Stomach smooth muscle (tissue), 2 donors: ENCODE measurements around the gene ALDH1A2.
A peak's percentile ranks its signal among the peaks of the same experiment; 100 is the strongest.

Experiments used
- H3K27ac ChIP-seq: one replicate; pipeline ENCODE4 v1.7.0; 2013; ENCODE audit warnings: mild to moderate bottlenecking, low read length, inconsistent platforms
- H3K27me3 ChIP-seq, 2 donors: one replicate each; pipeline ENCODE4 v1.7.0; 2013; ENCODE audit warnings: low read length in 2 of 2; ENCODE audit not compliant: insufficient read depth in 2 of 2, control insufficient read depth in 1 of 2
- H3K36me3 ChIP-seq, 2 donors: one replicate each; pipeline ENCODE4 v1.7.0; 2013; ENCODE audit warnings: low read length in 2 of 2; ENCODE audit not compliant: control insufficient read depth in 2 of 2, insufficient read depth in 2 of 2
- H3K4me1 ChIP-seq: one replicate; pipeline ENCODE4 v1.7.0; 2013; ENCODE audit warnings: low read length; ENCODE audit not compliant: control insufficient read depth, insufficient read depth
- H3K4me3 ChIP-seq, 2 donors: one replicate each; pipeline ENCODE4 v1.7.0; 2013; ENCODE audit warnings: low read length in 2 of 2
- H3K9ac ChIP-seq, 2 donors: one replicate each; pipeline ENCODE4 v1.7.0; 2013; ENCODE audit warnings: low read length in 2 of 2, mild to moderate bottlenecking in 1 of 2
- H3K9me3 ChIP-seq, 2 donors: one replicate each; pipeline ENCODE4 v1.7.0; 2013; ENCODE audit warnings: low read length in 2 of 2; ENCODE audit not compliant: control insufficient read depth in 2 of 2
- donor health status: healthy.
- donor health status: Pancreatic carcinoma.

ALDH1A2 gene

GRCh38 chr15:57922776-57923175, 142.7 kb downstream of the ALDH1A2 start:
- Histone ChIP-seq H3K9ac (no peak overlapping the region), H3K36me3 (no peaks in the 10 kb centered on the region), H3K27ac (peak overlapping the region; percentile 6), H3K27me3 (peaks cover 0 to 2% of the 10 kb centered on the region in 2 donors), H3K4me3 (no peak overlapping the region), H3K4me1 (peaks cover 8% of the 10 kb centered on the region), H3K9me3 (no peaks in the 10 kb centered on the region)

GRCh38 chr15:57921371-57921770, 144.1 kb downstream of the ALDH1A2 start:
- Histone ChIP-seq H3K27ac (no peak overlapping the region), H3K27me3 (peaks cover 0 to 2% of the 10 kb centered on the region in 2 donors), H3K36me3 (no peaks in the 10 kb centered on the region), H3K4me3 (no peak overlapping the region), H3K9ac (no peak overlapping the region), H3K4me1 (peaks cover 8% of the 10 kb centered on the region), H3K9me3 (no peaks in the 10 kb centered on the region)

- peaks cover 0 to 2% of the 10 kb centered on the region in 2 donors for H3K27me3 ChIP-seq
- H3K27ac ChIP-seq: no peak overlapping the region
- H3K4me1 ChIP-seq: peaks cover 8% of the 10 kb centered on the region
- H3K36me3 ChIP-seq: no peaks in the 10 kb centered on the region
- no peaks in the 10 kb centered on the region for H3K9me3 ChIP-seq
- H3K4me3 ChIP-seq: no peak overlapping the region
- H3K9ac ChIP-seq: no peak overlapping the region
These were observed 144.6 kb downstream of the ALDH1A2 start for GRCh38 chr15:57920911-57921310.

GRCh38 chr15:57919754-57920153, 145.8 kb downstream of the ALDH1A2 start:
- H3K27me3 ChIP-seq: peaks cover 0 to 2% of the 10 kb centered on the region in 2 donors
- H3K9ac ChIP-seq: no peak overlapping the region
- H3K4me3 ChIP-seq: no peak overlapping the region
- no peaks in the 10 kb centered on the region for H3K36me3 ChIP-seq
- no peaks in the 10 kb centered on the region for H3K9me3 ChIP-seq
- peaks cover 8% of the 10 kb centered on the region for H3K4me1 ChIP-seq
- no peak overlapping the region for H3K27ac ChIP-seq

GRCh38 chr15:57917998-57918397, 147.5 kb downstream of the ALDH1A2 start:
- Histone ChIP-seq H3K4me1 (peaks cover 8% of the 10 kb centered on the region), H3K27me3 (peaks cover 0 to 2% of the 10 kb centered on the region in 2 donors), H3K9ac (no peak overlapping the region), H3K36me3 (no peaks in the 10 kb centered on the region), H3K4me3 (no peak overlapping the region), H3K27ac (no peak overlapping the region), H3K9me3 (no peaks in the 10 kb centered on the region)

GRCh38 chr15:57916695-57917094, 148.8 kb downstream of the ALDH1A2 start:
- peaks cover 0 to 2% of the 10 kb centered on the region in 2 donors for H3K27me3 ChIP-seq
- no peak overlapping the region for H3K27ac ChIP-seq
- no peaks in the 10 kb centered on the region for H3K9me3 ChIP-seq
- H3K36me3 ChIP-seq: no peaks in the 10 kb centered on the region
- H3K4me3 ChIP-seq: no peak overlapping the region
- no peak overlapping the region for H3K9ac ChIP-seq
- no peaks in the 10 kb centered on the region for H3K4me1 ChIP-seq

DNA sequence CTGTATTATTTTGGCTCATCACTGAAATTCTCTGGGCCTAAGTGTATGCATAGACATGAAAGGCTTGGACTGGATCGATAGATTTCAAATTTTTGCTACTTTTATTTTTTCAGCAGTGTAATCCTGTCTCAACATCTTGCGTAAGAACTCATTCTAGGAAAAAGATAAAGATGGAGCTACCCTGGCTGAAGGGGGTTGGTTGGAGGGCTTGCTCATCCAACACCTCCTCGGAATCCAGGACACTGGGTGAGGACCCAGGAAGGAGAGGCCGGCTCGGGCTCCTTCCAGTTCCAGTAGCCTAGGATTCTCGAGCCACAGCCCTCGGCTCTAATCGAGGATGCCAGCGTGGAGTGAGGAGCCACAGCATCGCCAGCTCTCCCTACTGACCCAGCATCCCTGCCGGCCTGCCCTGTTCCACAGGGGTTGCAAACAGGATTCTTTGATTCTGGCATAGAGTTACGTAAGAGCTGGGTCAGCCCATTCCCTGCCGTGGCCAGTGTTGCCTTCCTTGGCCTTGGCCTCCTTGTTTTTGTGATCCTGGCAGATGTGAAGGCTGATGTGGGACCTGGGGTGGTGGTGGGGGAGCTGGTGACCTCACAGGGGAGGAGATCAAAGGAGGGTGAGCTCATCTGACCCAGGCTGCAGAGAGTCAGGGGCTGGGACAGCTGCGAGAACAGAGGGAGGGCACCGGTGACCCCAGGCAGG, 149.5 kb downstream of the ALDH1A2 start:
- H3K36me3 ChIP-seq: no peaks in the 10 kb centered on the region
- no peak overlapping the region for H3K27ac ChIP-seq
- H3K4me3 ChIP-seq: no peak overlapping the region
- H3K27me3 ChIP-seq: peaks cover 0 to 2% of the 10 kb centered on the region in 2 donors
- H3K9me3 ChIP-seq: peaks cover 0 to 1% of the 10 kb centered on the region in 2 donors
- H3K9ac ChIP-seq: no peak overlapping the region
- no peaks in the 10 kb centered on the region for H3K4me1 ChIP-seq

GRCh38 chr15:57914350-57915055, 151.0 kb downstream of the ALDH1A2 start:
- H3K9me3 ChIP-seq: peaks cover 0 to 6% of the 10 kb centered on the region in 2 donors
- no peak overlapping the region for H3K27ac ChIP-seq
- no peak overlapping the region for H3K4me3 ChIP-seq
- H3K9ac ChIP-seq: no peak overlapping the region
- H3K4me1 ChIP-seq: no peaks in the 10 kb centered on the region
- H3K36me3 ChIP-seq: no peaks in the 10 kb centered on the region
- peaks cover 0 to 2% of the 10 kb centered on the region in 2 donors for H3K27me3 ChIP-seq

- no peak overlapping the region for H3K4me3 ChIP-seq
- no peak overlapping the region for H3K27ac ChIP-seq
- peaks cover 0 to 6% of the 10 kb centered on the region in 2 donors for H3K9me3 ChIP-seq
These were observed 154.3 kb downstream of the ALDH1A2 start for GRCh38 chr15:57911247-57911646.

GRCh38 chr15:57910672-57911071, 154.8 kb downstream of the ALDH1A2 start:
- Histone ChIP-seq H3K36me3 (no peaks in the 10 kb centered on the region), H3K9me3 (peaks cover 0 to 6% of the 10 kb centered on the region in 2 donors), H3K4me3 (no peak overlapping the region), H3K27me3 (no peaks in the 10 kb centered on the region), H3K27ac (no peak overlapping the region), H3K4me1 (no peaks in the 10 kb centered on the region), H3K9ac (no peak overlapping the region)

More at GRCh38 chr15:57911247-57911646, 154.3 kb downstream of the ALDH1A2 start:
- Histone ChIP-seq H3K9ac (no peak overlapping the region), H3K4me1 (no peaks in the 10 kb centered on the region), H3K27me3 (no peaks in the 10 kb centered on the region), H3K36me3 (no peaks in the 10 kb centered on the region)

DNA sequence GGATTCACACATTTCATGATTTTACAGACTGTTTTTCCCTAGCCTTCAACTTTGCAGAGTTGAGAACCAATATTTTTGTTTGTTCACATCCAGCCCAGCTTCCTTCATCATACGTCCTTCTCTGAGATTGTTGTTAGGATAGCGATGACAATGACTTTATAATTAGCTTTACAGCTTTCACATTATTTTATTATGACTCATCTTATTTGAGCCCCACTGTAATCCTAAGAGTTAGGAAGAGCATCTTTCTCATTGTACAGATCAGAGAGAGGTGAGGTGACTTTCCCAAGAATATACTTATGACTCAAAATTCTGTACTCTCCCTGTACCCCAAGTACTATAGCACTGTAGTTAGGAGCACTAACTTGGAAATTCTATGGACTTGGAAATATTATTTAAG, 156.1 kb downstream of the ALDH1A2 start:
- Histone ChIP-seq H3K36me3 (no peaks in the 10 kb centered on the region), H3K9me3 (peaks cover 0 to 6% of the 10 kb centered on the region in 2 donors), H3K4me3 (no peak overlapping the region), H3K4me1 (no peaks in the 10 kb centered on the region), H3K27me3 (no peaks in the 10 kb centered on the region), H3K9ac (no peak overlapping the region), H3K27ac (no peak overlapping the region)
